SIG-M5 treated with dmso at 0.1 percent for 504 hours (cell line): ENCODE data around the gene SYCP2L.
A peak's percentile ranks its signal among the peaks of the same experiment; 100 is the strongest.

Experiments
- DNase-seq: peaks from one replicate; lab custom pipeline; 2025; ENCODE audit not compliant: unreplicated experiment; lab: John Stamatoyannopoulos, UW

Gene SYCP2L

GRCh38 chr6:11006061-11006460 is 119.2 kb downstream of the SYCP2L start:
- DNase-seq, result no peak

- no peak for DNase-seq
These were observed 121.1 kb downstream of the SYCP2L start for GRCh38 chr6:11007715-11008608.

GRCh38 chr6:11008821-11009220 is 122.0 kb downstream of the SYCP2L start:
- no peak for DNase-seq

GRCh38 chr6:11009353-11009752 is 122.5 kb downstream of the SYCP2L start:
- no peak for DNase-seq

GRCh38 chr6:11011787-11012234 is 125.0 kb downstream of the SYCP2L start:
- no peak for DNase-seq

GRCh38 chr6:11012295-11012754 is 125.5 kb downstream of the SYCP2L start:
- DNase-seq, result no peak

GRCh38 chr6:11012976-11013720 is 126.3 kb downstream of the SYCP2L start:
- no peak for DNase-seq

- no peak for DNase-seq
These were observed 126.8 kb downstream of the SYCP2L start for GRCh38 chr6:11013721-11014070.

- DNase-seq, result no peak
These were observed 128.2 kb downstream of the SYCP2L start for GRCh38 chr6:11015102-11015501.

- no peak for DNase-seq
These were observed 129.6 kb downstream of the SYCP2L start for GRCh38 chr6:11016452-11016851.

GRCh38 chr6:11017090-11017489 is 130.2 kb downstream of the SYCP2L start:
- no peak for DNase-seq

GRCh38 chr6:11018225-11018624 is 131.4 kb downstream of the SYCP2L start:
- peak; percentile 19 for DNase-seq

- DNase-seq, result no peak
These were observed 134.2 kb downstream of the SYCP2L start for GRCh38 chr6:11021003-11021402.

GRCh38 chr6:11021714-11022113 is 134.9 kb downstream of the SYCP2L start:
- DNase-seq, result no peak

- DNase-seq, result no peak
These were observed 136.2 kb downstream of the SYCP2L start for GRCh38 chr6:11023032-11023431.
